ENCODE data around the gene SLC38A3.

The SLC38A3 gene

DNA sequence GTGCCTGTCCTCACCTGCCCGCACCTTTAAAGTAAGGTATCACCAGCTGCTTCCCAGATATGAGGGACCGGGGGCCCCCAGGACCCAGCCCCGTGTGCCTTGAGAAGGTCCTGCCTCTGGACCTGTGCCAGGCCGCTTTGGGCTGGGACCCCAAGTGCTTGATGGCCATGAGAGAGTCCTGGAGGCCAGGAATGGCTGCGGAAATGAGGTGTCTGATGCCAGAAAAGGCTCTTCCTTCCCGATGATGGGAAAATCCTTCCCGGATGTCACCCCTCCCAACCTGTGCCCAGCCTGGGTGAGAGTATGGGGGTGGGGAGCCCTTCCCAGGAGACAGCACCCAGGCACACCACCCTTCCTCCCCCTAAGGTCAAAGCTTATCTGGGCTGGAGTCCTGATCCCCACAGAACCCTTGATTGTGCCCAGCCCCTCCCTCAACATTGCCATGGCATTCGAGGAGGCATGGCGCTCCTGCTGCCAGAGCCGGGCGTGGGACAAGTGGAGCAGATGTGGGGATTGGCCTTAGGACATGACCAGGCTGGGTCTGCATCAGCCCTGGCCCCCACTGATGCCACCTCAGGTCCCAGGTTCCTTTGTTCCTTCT, 35.7 kb upstream of the SLC38A3 start:
- DNase-seq = no peak

DNA sequence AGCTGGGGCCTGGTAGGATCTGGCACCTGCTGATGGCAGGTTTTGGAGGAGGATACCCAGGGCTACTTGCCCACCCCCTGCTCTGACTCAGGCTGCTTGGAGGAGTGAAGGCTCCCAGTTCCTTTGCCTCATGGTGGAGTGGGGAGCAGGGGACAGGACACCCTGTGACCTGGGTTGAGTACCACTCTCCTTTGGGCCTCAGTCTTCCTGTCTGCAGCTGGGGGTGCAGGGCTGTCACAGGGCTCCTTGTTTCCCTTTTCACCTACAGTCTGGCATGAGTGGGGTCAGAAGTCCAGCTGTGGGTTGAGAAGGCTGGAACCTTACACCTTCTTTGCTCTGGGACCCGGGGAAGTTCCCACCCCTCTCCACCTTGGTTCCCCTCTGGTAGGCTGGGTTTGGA, 35.2 kb upstream of the SLC38A3 start:
- no peak for DNase-seq

DNA sequence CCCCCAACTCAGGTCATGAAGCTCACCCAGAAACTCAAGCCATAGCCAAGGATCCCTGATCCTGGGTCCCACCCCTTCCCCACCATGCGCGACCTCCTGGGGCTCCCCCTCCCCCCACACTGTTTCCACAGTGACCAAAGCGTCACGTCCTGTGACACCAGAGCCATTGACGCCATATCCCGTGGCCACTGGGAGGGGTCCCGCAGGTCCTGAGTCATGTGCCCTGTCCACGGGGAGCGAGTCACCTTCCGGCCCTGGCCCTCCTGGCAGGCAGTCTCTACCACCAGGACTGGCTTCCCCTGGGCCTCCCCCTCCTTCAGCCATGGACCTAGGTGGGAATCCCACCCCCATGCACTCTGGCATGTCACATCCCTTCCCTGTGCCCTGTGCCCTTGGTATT, 34.4 kb upstream of the SLC38A3 start:
- no peak for DNase-seq

DNA sequence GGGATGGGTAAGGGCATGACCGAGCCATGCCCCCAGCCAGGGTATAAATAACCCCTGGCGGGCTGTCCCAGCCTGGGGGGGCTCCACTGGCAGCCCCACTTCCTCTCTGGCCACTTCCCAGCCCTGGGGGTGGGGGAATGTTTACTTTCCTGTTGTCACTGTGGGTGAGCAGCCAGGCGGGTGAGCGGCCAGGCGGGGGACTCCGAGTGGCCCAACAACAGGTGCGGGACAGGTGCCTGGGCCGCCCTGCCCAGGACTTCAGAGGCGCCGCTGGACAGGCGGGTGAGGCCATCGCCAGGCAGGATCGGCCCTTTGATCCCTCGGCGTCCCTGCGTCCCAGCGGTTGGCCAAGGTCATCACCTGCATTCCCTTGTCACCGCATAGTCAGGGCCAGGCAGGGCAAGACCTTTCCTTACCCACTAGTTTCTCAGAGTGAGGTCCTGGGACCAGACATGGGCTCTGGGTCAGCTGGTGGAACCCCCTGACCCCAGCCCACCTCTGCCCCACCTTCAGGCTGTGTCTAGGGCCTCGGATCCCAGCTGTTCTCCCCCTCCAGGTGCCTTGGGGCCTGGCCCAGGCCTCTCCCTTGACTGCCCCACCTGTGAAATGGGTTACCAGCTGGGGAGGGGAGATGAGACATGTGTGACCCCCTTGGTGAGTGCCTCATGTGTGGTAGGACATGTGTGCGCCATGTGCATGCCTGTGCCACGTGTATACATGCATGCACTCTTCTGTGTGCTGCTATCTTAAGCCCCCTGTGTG, 33.4 kb upstream of the SLC38A3 start:
- DNase-seq = no peak

DNA sequence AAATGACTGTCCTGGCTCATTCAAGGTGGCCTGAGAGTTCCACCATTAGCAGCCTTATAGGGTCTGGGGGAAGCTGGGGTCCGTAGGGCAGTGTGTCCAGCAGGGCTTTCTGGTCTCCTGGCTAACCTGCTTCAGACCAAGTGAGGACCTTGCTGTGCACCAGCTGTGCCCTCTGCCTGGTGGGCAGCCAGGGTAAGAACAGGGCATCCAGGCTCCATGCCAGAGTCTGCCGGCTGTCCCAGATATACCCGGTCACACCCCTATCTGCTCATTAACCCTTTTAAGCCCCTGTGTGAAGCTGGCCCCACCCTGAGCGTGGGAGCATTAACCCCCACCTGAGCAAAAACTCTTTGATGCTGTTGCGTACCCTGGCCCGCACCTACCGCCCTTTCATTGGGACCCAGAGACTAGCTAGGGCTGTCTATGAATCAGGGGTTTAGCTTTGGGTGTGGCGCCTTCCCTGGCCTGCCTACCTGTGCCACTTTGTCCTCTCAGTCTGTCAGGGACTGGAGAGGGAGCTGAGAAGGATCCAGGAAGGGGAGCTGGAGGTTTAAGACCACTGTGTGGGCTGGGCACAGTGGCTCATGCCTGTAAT, 32.3 kb upstream of the SLC38A3 start:
- DNase-seq = no peak

DNA sequence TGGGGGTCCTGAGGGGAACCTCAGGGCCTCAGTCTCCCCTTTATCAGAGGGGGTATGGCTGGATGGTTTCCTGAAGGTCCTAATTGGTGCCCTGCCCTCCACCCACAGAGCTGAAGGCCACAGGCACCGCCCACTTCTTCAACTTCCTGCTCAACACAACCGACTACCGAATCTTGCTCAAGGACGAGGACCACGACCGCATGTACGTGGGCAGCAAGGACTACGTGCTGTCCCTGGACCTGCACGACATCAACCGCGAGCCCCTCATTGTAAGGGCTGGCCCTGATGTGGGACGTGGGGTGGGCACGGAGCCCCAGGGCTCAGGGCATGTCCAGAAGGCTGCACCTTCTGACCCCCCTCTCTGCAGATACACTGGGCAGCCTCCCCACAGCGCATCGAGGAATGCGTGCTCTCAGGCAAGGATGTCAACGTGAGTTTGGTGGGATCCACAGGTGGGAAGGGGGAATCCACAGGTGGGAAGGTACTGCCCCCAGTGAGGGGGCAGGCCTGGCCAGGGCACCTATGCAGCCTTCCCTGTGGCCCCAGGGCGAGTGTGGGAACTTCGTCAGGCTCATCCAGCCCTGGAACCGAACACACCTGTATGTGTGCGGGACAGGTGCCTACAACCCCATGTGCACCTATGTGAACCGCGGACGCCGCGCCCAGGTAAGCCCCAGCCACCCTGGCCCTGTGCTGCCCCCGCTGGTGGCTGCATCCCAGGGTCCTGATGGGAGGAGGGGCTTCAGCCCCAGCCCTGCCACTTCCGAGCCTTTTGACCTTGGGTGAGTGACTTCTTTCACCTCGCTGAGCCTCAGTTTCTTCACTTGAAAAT, 31.2 kb upstream of the SLC38A3 start:
- DNase-seq = no peak

DNA sequence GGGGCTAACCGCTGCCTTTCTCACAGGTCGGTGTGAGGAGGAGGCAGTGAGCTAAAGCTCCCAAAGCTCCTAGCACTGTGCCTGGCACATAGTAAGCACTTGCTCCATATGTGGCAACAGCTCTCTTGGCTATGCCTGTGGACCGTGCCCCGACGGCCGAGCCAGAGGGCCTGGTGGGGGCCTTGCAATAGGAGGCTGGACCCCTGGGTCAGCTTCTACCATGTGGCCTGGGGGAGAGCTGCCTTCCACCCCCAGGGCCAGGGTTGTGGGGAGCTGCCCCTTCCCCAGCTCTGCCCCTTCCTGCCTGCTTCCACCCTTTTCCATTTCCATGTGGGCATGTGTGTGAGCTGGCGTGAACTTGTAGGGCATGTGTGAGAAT, 30.6 kb upstream of the SLC38A3 start:
- no peak for DNase-seq

DNA sequence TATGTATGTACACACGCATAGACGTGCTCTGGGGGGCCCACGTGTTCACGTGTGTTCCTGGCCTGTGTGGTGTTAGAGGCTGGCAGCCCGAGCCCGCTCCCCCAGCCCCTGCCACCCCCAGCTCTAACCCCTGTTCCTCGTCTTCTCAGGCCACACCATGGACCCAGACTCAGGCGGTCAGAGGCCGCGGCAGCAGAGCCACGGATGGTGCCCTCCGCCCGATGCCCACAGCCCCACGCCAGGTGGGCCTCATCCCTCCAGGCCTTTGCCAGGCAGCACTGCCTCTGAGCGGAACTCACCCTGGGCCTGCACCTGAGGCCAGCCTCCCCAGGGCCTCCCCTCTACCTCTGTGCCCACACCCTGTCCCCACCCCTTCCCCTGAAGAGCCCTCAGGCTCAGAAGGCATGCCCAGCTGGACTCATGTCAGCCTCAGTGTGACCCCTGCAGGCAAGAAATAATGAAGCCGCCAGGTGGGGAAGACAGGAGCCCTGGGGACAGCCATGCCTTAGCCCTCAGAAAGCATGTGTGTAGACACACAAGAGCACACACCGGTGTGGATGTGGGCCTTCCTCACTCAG, 30.0 kb upstream of the SLC38A3 start:
- DNase-seq = no peak

DNA sequence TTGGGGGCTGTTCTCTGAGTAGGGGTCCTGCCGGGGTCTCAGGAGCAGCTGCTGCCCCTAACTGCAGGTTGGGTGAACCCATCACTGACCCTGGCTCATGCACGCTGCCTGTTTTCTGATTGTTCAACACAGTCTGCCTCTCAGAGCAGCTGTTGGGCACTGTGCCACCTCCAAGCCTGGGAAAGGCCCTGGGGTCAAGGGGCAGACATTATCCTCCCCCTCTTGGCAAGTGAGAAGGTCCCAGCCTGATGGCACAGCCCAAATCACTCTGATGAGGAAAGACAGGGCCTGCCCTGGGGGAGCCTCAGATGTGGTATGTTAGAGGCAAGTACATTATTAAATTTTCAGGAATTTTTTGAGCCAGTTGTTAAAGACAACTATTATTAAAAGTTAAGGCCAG, 27.7 kb upstream of the SLC38A3 start:
- DNase-seq = no peak

DNA sequence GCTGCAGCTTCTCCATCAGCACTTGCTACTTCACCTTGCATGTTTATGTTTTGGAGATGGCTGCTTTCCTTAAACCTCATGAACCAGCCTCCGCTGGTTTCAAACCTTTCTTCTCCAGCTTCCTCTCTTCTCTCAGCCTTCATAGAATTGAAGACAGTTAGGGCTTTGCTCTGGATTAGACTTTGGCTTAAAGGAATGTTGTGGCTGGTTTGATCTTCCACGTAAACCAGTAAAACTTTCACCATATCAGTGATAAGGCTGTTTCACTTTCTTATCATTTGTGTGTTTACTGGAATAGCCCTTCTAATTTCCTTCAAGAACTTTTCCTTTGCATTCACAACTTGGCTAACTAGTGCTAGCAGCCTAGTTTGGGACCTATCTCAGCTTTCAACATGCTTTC, 25.4 kb upstream of the SLC38A3 start:
- DNase-seq = no peak

DNA sequence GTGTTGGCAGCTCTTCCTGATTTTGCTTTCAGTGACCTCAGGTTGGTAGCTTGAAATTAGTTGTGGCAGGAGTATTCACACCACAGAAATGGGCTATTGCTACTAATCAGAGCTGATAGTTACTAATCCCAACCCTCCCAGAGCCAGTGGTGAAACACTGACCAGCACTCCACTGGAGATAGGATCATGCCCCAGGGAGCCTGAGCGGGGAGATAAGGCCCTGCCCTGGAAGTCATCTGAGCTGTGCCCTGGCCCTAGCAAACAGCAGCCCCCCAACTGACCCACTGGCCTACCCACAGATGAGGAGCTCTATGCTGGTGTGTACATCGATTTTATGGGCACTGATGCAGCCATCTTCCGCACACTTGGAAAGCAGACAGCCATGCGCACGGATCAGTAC, 23.1 kb upstream of the SLC38A3 start:
- DNase-seq = no peak

DNA sequence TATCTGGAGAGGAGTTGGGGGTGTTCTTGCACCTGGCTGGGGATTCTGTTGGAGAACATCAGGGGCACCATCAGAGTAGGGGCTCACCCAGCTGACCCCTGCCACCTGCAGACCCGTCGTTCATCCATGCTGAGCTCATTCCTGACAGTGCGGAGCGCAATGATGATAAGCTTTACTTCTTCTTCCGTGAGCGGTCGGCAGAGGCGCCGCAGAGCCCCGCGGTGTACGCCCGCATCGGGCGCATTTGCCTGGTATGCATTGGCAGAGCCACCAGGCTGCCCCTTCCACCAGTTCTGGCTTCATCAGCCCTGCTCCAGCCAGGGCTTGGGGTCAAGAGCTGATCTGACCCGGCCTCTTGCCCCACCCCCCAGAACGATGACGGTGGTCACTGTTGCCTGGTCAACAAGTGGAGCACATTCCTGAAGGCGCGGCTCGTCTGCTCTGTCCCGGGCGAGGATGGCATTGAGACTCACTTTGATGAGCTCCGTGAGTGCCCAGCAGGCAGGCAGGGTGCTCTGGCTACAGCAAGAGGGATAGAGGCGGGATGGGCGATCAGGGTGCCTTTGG, 22.5 kb upstream of the SLC38A3 start:
- no peak for DNase-seq

DNA sequence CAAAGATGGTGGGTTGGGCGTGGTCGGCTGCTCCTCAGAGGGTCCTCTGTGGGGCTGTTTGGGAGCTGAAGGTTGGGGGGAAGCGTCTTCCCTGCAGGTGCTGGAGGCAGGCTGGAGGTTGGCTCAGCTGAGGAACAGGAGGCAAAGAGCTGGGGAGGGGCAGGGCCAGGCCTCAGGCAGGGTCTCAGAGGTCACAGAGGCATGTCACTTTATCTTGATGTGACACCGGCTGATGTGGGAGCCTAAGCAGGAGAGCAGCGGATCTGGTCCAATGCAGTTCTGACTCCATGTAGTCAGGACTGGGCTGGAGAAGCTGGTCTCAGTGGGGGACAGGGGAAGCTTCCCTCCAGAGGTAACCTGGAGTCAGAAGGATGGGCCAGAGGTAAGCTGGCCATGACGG, 21.3 kb upstream of the SLC38A3 start:
- no peak for DNase-seq

DNA sequence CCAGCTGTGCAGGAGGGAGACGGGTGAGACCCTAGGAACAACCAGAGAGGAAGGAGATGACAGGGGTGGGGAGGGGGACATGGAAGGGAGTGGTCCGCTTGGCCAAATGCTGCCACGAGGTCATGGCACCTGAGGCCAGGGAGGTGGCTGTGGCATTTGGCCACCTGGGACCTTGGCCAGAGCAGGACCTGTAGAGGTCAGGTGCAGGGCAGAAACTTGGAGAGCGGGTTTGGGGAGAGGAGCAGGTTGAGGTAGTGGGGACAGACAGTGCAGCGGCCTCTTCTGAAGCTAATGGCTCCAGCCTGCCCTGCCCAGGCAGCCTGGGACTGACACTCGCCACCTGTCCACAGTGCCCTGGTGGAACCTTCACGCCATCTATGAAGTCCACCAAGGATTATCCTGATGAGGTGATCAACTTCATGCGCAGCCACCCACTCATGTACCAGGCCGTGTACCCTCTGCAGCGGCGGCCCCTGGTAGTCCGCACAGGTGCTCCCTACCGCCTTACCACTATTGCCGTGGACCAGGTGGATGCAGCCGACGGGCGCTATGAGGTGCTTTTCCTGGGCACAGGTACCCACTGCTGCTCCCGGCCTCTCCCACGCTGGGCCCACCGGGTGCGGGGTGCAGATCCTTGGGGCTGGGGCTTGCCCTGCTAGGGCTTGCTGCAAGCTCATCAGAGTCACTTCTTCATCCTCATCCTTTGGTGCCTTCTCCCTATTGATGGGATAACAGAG, 20.7 kb upstream of the SLC38A3 start:
- no peak for DNase-seq

DNA sequence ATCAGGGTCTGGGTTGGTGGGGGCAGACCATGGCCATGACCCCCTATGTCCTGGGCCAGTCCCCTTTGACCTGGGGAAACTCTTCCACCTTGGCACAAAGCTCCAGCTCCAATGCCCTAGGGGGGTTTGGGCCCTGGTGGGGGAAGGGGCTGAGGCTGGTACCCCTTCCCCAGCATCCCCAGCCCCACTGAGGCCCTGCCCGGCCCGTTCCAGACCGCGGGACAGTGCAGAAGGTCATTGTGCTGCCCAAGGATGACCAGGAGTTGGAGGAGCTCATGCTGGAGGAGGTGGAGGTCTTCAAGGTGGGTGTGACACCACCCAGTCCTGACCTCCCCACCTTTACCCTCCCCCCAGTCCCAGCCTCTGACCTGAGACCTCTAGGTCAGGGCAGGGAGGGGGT, 19.8 kb upstream of the SLC38A3 start:
- DNase-seq = no peak

DNA sequence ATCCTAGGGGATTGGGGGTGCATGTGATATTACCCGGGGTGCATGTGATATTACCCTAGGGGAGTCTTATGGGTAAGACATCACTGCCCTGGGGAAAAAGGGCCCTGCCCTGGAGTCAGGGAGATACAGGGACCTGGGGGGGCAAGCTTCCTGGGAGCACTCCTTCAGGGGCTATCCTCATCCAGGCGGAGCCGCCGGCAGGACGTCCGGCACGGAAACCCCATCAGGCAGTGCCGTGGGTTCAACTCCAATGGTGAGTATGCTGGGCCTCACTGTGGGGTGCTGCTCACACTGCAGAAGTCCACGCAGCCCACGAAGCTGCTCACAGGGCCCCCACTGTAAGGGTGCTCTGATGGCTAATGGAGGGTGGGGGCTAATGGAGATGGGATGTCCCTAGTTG, 19.0 kb upstream of the SLC38A3 start:
- no peak for DNase-seq

DNA sequence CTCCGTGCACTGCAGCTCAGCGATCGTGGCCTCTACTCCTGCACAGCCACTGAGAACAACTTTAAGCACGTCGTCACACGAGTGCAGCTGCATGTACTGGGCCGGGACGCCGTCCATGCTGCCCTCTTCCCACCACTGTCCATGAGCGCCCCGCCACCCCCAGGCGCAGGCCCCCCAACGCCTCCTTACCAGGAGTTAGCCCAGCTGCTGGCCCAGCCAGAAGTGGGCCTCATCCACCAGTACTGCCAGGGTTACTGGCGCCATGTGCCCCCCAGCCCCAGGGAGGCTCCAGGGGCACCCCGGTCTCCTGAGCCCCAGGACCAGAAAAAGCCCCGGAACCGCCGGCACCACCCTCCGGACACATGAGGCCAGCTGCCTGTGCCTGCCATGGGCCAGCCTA, 17.3 kb upstream of the SLC38A3 start:
- no peak for DNase-seq

DNA sequence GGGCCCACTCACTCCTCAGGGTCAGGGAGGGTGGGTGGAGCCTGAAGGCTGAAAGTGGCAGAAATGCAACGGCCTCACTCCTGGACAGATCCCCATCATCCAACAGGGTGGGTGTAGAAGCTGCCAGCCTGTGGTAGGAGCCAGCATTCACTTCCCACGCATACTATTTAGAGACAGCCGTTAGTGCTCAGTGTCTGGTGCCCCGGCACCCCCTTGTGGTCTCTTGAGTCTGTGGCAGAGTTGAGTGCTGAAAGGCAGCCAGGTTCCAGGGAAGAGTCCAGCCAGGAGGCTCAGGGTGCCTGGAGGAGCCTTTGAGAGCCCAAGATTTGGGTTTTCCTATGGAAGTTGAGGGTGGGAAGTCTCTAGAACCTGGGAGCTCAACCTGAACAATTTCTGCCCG, 15.8 kb upstream of the SLC38A3 start:
- peak; percentile 21 for DNase-seq

DNA sequence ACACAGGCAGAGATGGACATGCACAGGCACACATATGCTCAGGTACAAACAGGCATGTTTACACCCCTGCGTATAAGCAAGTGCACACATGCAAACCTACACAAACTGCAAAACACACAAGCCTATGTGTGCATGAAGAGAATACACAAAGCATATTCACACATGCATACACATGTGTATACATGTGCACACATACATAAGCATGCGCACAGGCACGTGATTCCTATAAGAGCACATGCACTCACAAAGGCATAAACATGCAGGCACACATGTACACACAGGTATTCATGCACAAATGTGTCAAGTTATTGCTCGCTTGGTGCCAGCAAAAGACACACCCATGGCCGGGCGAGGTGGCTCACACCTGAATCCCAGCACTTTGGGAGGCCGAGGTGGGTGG, 15.1 kb upstream of the SLC38A3 start:
- DNase-seq = no peak

DNA sequence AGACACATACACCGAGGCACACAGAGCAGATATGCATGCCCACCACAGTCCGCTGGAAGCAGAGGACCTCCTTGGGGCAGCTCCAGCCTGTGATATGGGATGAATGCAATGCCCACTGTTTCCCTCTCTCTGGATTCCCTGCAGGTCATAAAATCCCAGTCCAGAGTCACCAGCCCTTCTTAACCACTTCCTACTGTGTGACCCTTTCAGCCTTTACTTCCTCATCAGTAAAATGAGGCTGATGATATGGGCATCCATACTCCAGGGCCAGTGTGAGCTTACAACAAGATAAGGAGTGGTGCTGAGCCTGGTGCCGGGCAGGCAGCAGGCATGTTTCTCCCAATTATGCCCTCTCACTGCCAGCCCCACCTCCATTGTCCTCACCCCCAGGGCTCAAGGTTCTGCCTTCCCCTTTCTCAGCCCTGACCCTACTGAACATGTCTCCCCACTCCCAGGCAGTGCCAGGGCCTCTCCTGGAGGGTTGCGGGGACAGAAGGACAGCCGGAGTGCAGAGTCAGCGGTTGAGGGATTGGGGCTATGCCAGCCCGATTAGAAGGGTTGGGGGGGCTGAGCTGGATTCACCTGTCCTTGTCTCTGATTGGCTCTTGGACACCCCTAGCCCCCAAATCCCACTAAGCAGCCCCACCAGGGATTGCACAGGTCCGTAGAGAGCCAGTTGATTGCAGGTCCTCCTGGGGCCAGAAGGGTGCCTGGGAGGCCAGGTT, 14.0 kb upstream of the SLC38A3 start, which contains the start of gene GNAT1:
TSS of gene GNAT1 (plus strand) at position 675 of the 725 bp plus-strand sequence. CDS start 116 bp downstream, outside the sequence.
- no peak for DNase-seq

DNA sequence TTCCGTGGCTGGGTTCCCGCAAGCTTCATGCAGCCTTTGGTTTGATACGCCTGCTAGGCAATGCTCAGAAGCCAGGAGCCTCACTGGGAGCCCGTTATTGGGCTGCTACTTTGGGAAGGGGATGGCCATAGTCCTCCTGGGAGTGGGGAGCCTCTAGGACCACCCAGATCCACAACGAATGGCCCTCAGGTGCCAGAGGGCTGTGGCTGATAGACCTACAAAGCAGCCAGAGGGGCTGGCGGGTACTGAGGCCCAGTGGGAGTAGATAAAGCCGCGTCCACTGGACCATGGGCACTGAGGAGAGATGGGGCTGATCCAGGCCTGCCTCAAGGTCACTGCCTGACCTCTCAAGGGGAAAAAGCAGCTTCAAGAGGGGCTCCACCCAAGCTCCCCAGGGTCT, 12.9 kb upstream of the SLC38A3 start:
- DNase-seq = no peak
